Skeletal muscle cell (primary cell): ENCODE data around the gene C16orf95.

Experiments used
- DNase-seq: peaks from one replicate; pipeline ENCODE4 v3.0.0-alpha.2; 2010; ENCODE audit warnings: low read depth
- H3K4me3 ChIP-seq: 2 replicates; pipeline ENCODE4 v1.5.1; 2011; ENCODE audit warnings: low read depth, mild to moderate bottlenecking, control low read depth, low read length, moderate library complexity

C16orf95 gene

DNA sequence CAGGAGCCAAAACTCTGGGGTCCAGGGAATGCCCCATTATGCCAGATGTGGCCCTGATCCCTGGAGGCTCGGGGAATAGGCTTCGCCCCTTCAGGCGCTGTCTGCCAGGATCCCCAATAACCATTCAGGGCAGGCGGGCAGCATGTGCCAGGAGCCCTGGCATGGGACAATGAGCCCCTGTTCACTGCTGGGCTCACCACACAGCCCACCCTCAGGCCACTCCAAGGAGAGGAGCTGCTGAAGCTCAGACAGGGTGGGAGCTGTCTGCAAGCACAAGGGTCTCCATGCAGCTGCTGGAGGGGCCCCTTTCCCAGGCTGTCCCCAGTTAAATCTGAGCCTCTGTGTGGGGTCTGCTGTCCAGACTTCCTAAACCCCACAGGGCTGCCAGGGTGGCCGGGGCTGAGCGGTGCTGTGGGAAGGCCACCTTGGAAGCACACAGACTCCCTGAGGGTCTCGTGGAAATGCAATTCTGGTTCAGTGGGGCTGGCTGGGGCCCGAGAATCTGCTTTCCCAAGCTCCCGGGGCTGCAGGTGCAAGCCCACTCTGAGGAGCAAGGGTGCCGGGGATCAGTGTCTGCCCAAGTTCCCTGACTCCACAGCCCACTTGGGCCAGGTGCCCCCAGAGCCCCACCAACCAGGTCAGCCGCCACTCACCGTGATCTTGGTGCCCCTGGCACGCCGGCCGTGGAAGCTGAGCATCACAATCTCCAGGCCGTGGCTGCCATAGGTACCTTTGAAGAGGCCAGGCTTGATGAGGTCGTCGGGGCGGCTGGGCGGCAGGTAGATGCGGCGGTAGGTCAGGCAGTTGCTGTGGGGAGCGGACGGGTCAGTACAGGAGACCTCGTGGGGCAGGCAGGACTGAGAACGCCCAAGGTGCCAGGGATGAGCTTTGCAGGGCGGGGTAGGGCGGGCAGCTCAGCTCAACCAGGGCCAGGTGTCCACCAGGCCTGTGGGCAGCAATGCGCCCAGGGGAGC lies 17.7 kb upstream of the C16orf95 start:
- H3K4me3 ChIP-seq = no peak overlapping the region
- no peak for DNase-seq

DNA sequence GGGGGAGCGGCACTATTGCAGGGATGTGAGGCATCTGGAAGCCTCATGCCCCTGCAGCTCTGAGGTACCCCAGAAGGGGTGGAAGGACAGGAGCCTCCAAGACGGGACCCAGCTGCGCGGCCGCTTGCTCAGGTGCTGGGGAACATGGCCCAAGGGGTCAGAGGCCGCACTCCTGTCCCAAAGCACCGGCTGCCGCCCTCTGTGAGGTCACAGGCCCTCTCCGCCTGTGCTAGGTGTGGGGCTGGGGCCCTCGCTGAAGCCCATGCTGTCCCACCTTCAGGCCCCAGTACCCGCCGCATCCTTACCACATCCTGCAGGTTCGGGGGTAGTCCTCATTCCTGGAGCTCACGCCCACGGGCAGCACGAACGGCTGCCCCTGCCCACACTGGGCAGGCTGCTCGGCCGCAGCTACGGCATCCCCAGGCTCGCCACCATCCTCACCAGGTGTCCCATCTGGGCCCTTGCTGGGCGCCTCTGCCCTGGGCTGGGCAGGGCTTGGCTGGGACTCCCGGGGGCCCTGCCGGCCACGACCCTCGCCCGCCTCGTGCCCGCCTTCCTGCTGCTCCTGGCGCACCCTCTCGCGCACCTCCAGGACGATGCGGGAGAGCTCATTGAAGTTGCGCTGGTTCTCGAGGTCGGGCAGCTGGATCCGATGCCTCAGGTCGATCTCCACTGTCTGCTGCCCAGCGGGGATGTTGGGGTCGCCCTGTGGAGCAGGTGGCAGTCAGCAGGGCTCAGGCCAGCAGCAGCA lies 16.6 kb upstream of the C16orf95 start:
- DNase-seq = no peak
- H3K4me3 ChIP-seq = no peak overlapping the region

DNA sequence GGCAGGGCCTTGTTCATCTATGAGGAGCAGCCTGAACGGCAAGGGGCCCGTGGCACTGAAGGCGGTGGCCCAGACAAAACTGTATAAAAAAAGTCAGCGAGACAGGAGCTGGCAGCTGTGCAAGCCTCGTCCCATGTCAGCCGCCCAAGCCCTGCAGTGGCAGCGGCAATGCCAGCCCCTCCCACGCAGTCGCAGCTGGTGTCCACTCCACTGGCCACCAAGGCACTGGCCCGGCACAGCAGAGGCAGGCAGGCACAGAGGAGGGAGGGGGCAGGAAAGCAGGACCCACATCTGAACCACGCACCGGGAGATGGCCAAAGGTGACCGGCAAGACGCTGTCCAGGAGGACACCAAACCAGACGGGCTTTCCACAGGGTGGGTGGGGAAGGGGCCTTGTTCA lies 15.9 kb upstream of the C16orf95 start:
- DNase-seq = no peak
- no peak overlapping the region for H3K4me3 ChIP-seq

DNA sequence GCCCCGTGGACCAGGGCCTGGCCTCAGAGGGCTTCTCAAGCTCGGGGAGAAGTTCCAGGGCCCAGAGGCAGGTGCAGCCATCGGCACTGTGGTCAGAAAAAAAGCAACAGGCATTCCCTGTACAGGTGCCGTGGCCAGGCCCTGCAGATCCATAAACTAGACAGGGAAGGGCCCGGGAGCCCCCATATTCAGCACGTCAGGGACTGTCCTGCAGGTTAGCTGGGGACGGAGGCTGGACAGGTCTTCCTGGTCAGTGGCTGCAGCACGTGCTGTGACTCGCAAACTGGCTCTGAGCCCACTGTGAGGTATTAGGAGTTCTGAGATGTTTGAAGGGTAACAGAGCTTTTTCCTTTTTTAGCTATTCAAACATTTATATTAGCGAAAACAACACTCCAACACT lies 15.0 kb upstream of the C16orf95 start:
- H3K4me3 ChIP-seq = no peak overlapping the region
- DNase-seq = no peak

- DNase-seq = no peak
- no peak overlapping the region for H3K4me3 ChIP-seq
Measured at GRCh38 chr16:87331241-87331801, 14.1 kb upstream of the C16orf95 start.

- H3K4me3 ChIP-seq = no peak overlapping the region
- no peak for DNase-seq
Measured at GRCh38 chr16:87330646-87331045, 13.5 kb upstream of the C16orf95 start.

GRCh38 chr16:87330257-87330624 lies 13.0 kb upstream of the C16orf95 start:
- DNase-seq = no peak
- no peak overlapping the region for H3K4me3 ChIP-seq

DNA sequence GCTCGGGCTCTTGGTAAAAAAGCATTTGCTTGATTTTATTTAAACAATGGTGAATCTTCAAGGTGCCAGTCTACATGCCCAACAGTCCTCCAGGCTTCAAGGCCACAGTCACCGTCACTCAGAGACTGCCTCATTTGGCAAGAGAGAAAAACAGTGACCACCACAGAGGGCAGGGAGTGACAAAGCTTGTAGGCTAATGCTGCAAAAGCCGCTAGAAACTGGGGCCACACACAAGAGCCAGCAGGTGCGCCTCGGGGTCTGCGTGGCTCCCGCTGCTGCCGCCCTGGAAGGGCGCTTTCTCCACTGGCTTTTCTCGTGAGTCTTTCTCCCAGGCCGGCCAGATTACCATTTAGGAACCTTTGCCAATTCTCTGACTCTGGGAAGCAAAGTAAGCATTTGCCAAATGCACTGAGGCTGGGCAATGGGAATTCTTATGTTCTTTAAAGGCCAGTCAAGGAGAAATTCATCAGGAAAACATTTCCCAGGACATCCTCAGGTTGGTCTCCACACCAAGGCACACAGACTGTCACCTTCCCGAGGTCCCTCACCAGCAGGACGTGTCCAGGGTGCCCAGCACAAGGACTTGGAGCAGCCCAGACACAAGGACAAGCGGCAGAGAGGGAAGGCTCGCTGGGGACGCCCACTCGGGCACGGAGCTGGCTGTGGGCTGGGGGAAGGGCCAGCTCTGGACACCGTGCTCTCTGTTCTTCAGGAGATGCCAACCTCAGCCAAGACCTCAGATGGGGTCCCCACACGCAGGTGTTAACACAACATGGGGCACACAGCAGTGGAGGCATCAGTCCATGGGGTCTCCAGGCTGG lies 12.5 kb upstream of the C16orf95 start:
- H3K4me3 ChIP-seq = no peak overlapping the region
- no peak for DNase-seq

- H3K4me3 ChIP-seq = no peak overlapping the region
- DNase-seq = no peak
Measured at GRCh38 chr16:87328846-87329245, 11.7 kb upstream of the C16orf95 start.

GRCh38 chr16:87327798-87328495 lies 10.8 kb upstream of the C16orf95 start:
- no peak overlapping the region for H3K4me3 ChIP-seq
- no peak for DNase-seq

DNA sequence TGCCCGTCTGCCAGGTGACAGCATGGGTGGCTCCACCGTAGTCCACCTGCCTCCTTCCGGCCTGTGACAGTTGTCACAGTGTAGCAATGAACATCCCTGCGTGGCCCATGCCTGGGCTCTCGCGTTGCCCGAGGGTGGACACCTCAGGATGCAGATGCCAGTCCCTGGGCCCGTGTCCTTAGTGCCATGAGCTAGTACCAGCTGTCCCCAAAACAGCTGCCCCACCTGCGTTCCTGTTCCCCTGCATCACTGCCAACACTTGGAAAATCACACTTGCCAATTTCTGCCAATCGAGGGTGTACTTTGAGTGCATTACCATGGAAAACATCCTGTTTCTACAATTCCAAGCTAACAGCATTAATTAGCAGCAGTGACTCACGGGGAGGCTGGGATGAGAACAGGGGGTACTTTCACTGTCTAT lies 9.0 kb upstream of the C16orf95 start:
- DNase-seq = no peak

GRCh38 chr16:87325423-87325858 lies 8.2 kb upstream of the C16orf95 start:
- no peak overlapping the region for H3K4me3 ChIP-seq
- no peak for DNase-seq

More for the DNA sequence above, 9.0 kb upstream of the C16orf95 start:
- H3K4me3 ChIP-seq = no peak overlapping the region

- no peak for DNase-seq
- no peak overlapping the region for H3K4me3 ChIP-seq
Measured at GRCh38 chr16:87324411-87325275, 7.5 kb upstream of the C16orf95 start.

DNA sequence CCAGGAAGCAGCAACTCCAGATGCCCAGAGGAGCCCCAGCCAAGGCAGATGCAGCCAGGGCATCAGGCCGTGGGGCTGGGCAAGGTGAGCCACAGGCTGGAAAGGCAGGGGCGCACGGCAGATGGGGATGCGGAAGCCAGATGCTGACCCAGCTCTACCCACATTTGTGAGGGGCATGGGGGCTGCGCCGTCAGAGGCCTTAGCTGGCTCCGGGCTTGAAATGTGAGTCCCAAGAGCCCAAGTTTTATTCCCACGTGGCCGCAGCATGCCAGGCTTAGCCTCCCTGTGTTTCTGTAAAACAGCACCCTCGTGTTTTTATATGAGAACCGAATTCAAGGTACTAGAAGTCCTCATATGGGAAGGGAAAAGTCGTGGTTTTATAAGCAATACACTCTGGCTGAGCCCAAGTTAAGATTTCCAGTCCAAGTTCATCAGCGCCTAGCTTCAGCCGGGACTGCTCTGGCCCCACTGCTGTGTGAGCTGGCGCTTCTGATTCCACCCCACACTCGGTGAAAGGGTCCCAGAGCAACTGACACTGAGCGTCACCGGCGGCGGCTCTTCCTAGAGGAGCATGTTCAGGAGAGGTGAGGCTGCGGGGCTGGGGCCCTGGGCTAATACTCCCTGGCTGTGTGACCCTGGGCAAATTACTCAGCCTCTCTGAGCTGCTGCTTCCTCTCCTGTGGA lies 6.7 kb upstream of the C16orf95 start:
- H3K4me3 ChIP-seq = no peak overlapping the region
- DNase-seq = no peak

DNA sequence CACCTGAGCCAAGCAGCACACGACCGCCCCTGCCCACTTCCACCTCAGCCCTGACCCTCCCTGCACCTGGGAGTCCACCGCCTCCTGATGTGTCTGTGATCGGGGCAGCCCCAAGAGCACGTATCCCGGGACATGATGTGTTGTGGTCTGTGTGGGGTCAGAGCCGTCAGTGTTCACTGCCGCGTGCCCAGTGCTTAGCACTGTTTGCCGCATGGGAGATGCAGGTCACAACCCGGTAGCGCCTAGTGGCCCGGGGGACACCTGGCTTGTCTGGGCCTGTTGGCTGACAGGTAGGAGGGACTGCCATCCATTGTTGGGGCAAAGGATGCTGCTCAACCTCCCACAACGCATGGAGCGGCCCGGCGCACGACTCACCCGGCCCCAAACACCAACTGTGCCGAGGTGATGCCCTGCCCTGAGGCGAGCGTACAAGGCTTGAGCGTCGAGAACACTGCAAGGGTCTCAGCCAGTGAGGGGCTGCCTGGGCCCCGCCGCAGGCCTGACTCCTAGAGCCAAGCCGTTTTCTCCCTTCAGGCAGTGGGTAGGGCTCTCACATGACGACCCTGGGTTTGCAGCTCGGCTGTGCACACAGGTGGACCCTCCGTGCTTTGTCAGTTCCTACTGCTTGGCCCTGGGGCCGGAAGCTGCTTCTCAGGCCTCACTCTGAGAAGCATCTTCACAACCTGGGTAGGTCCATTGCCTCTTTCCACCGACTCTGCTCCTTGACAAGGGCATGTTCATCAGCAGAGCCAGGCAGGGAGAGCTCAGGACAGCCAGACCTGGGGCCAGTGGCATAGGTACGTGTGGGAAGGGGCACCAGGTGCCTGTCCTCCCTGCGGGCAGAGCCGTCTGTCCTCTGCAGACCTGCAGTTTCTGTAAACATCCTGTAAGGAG lies 5.9 kb upstream of the C16orf95 start:
- H3K4me3 ChIP-seq = no peak overlapping the region
- no peak for DNase-seq

GRCh38 chr16:87322360-87322759 lies 5.2 kb upstream of the C16orf95 start:
- H3K4me3 ChIP-seq = no peak overlapping the region

More at GRCh38 chr16:87322360-87322759, 5.2 kb upstream of the C16orf95 start:
- DNase-seq = no peak
